ENCODE results near the gene H3-3A.

DNA sequence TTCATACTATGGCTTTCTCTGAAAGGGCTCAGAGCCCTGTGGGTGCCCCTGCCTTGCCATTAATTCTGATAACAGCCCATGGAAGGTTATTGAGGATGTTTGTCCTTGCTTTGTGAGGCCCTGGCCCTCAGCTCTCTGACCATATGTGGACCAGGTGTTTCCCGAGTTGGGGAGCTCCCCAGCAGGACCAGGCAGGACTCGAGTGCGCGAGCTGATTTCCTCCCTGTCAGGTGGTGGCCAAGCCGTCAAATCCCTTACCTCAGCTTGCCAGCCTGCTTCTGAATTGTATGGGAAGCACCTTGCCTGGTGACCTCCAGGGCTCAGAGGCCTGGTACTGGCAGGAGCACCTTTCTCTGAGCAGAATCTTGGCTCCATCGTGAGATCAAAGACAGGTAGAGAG lies 45.4 kb upstream of the H3-3A start:
- TF ChIP-seq CTCF (IDR thresholded peaks at IDR 0.05; ENCODE audit: low read depth, low read length): no peak
- TF ChIP-seq EZH2phosphoT487 (IDR thresholded peaks at IDR 0.05; ENCODE audit: low read depth): no peak

Data from OCI-LY3 (cell line).